Endothelial cell of umbilical vein (primary cell): ENCODE data around the gene HECA. TPM values are rescaled to one million over a fixed set of nuclear protein-coding genes. Genes with fewer than 3 reads are reported as not detected.

Source experiments
- BruUV-seq: library from RNA; stranded (reverse); fragments of 400-500 nt; replicated peaks from 2 replicates; lab custom pipeline; 2021; lab: Mats Ljungman, UMichigan
- CTCF ChIA-PET: fragments of 300-600, 350-600 bp; sonication (Branson Sonifier 250); formaldehyde crosslinking; loops from one replicate; lab custom pipeline; 2021; ENCODE audit warnings: antibody characterized with exemption, inconsistent platforms; lab: Charles Lee
- POLR2A ChIA-PET: fragments of 300-600, 350-600 bp; sonication (Branson Sonifier 250); formaldehyde crosslinking; loops from one replicate; lab custom pipeline; 2021; ENCODE audit warnings: antibody characterized with exemption, inconsistent platforms; lab: Charles Lee
- DNase-seq: peaks from one replicate; pipeline ENCODE4 v3.0.0-alpha.2; 2011; ENCODE audit warnings: low read depth, low spot score
- FAIRE-seq: peaks from 2 replicates; lab custom pipeline; 2011; peaks lifted over from hg19 to GRCh38; lab: Jason Lieb, UNC
- H2AFZ ChIP-seq: 2 replicates; pipeline ENCODE4 v1.6.0; 2012; ENCODE audit warnings: low read depth, low read length, control low read depth, inconsistent platforms
- H3K27ac ChIP-seq: 2 replicates; pipeline ENCODE4 v1.5.1; 2011; ENCODE audit warnings: low read depth, mild to moderate bottlenecking, control low read depth, low read length, moderate library complexity; ENCODE audit not compliant: insufficient read depth
- H3K27me3 ChIP-seq, 2 experiments: 2 replicates each; pipeline versions ENCODE4 v1.6.0 to v1.6.1; 2011; ENCODE audit warnings: low read length in 2 of 2, mixed read lengths in 1 of 2; ENCODE audit not compliant: control insufficient read depth in 2 of 2, insufficient read depth in 2 of 2
- H3K36me3 ChIP-seq, 2 experiments: 2 replicates in 1 of 2; 3 replicates in 1 of 2; pipeline ENCODE4 v1.5.1; 2011; ENCODE audit warnings: low read length in 2 of 2, mild to moderate bottlenecking in 1 of 2, moderate library complexity in 1 of 2; ENCODE audit not compliant: control insufficient read depth in 2 of 2, insufficient read depth in 2 of 2; ENCODE audit errors: extremely low read depth in 1 of 2
- H3K4me1 ChIP-seq: 3 replicates; pipeline ENCODE4 v1.5.1; 2011; ENCODE audit warnings: mild to moderate bottlenecking, low read length; ENCODE audit not compliant: control insufficient read depth, insufficient read depth; ENCODE audit errors: extremely low read depth
- H3K4me2 ChIP-seq: 2 replicates; pipeline ENCODE4 v1.6.1; 2011; ENCODE audit warnings: low read length, control low read depth, mixed read lengths; ENCODE audit not compliant: insufficient read depth
- H3K4me3 ChIP-seq, 3 experiments: fragments of 200-600 bp in 1 of 3; sonication (generic), shearing (Covaris generic) in 1 of 3; replicated peaks in 1 of 3; 2 replicates each; pipeline ENCODE4 v1.5.1; 2011 to 2016; ENCODE audit warnings: control low read depth in 3 of 3, low read length in 3 of 3, mild to moderate bottlenecking in 2 of 3, inconsistent platforms in 1 of 3, low read depth in 1 of 3, moderate library complexity in 1 of 3; ENCODE audit not compliant: insufficient read depth in 1 of 3
- H3K79me2 ChIP-seq: 2 replicates; pipeline ENCODE4 v1.6.0; 2012; ENCODE audit warnings: low read length, inconsistent platforms; ENCODE audit not compliant: control insufficient read depth, insufficient read depth
- H3K9ac ChIP-seq: replicated peaks from 2 replicates; pipeline ENCODE3; 2011; ENCODE audit warnings: low read length, control low read depth; ENCODE audit not compliant: insufficient read depth; ENCODE audit errors: extremely low read depth
- H3K9me1 ChIP-seq: replicated peaks from 3 replicates; pipeline ENCODE4 v1.6.0; 2011; ENCODE audit warnings: mild to moderate bottlenecking, low read length; ENCODE audit not compliant: control insufficient read depth, insufficient read depth; ENCODE audit errors: extremely low read depth
- H3K9me3 ChIP-seq: replicated peaks from 2 replicates; pipeline ENCODE4 v1.5.1; 2012; ENCODE audit warnings: low read length, inconsistent platforms; ENCODE audit not compliant: control insufficient read depth, insufficient read depth
- H4K20me1 ChIP-seq: replicated peaks from 2 replicates; pipeline ENCODE3; 2011; ENCODE audit warnings: mild to moderate bottlenecking, low read length; ENCODE audit not compliant: control insufficient read depth, insufficient read depth; ENCODE audit errors: extremely low read depth
- CTCF ChIP-seq, 2 donors: IDR thresholded peaks; 1 replicate in 1 of 2; 2 replicates in 1 of 2; pipeline ENCODE4 v1.5.1; 2011; ENCODE audit warnings: low read length in 2 of 2, mild to moderate bottlenecking in 2 of 2, moderate library complexity in 2 of 2, control low read depth in 1 of 2, inconsistent platforms in 1 of 2, low read depth in 1 of 2; ENCODE audit not compliant: insufficient read depth in 1 of 2; ENCODE audit errors: extremely low read depth in 1 of 2
- EZH2 ChIP-seq: IDR thresholded peaks from 2 replicates; pipeline ENCODE4 v1.6.1; 2012; ENCODE audit warnings: borderline replicate concordance, low read depth, mild to moderate bottlenecking, moderate library complexity, low read length, inconsistent platforms; ENCODE audit not compliant: severe bottlenecking
- FOS ChIP-seq: IDR thresholded peaks from 2 replicates; pipeline ENCODE4 v1.6.1; 2011; ENCODE audit warnings: mild to moderate bottlenecking, low read length, moderate library complexity, borderline replicate concordance; ENCODE audit not compliant: insufficient read depth
- GATA2 ChIP-seq: IDR thresholded peaks from 2 replicates; pipeline ENCODE4 v1.7.0; 2011; ENCODE audit warnings: low read depth, mild to moderate bottlenecking, moderate library complexity, mixed read lengths, low read length; ENCODE audit not compliant: insufficient read length, insufficient read depth
- JUN ChIP-seq: IDR thresholded peaks from 2 replicates; pipeline ENCODE4 v1.6.1; 2011; ENCODE audit warnings: borderline replicate concordance, low read depth; ENCODE audit not compliant: insufficient read length, insufficient read depth
- MAX ChIP-seq: IDR thresholded peaks from 2 replicates; pipeline ENCODE4 v1.6.1; 2011; ENCODE audit not compliant: insufficient read depth, insufficient read length
- MYC ChIP-seq: IDR thresholded peaks from one replicate; pipeline ENCODE4 v1.6.1; 2011; ENCODE audit warnings: mild to moderate bottlenecking, low read depth, low read length
- POLR2A ChIP-seq: IDR thresholded peaks from 2 replicates; pipeline ENCODE4 v1.6.1; 2012; ENCODE audit warnings: low read depth, mild to moderate bottlenecking, control low read depth, low read length
- POLR2AphosphoS5 ChIP-seq: IDR thresholded peaks from 2 replicates; pipeline ENCODE4 v1.6.1; 2012; ENCODE audit warnings: low read depth, mild to moderate bottlenecking, control low read depth, low read length, moderate library complexity; ENCODE audit not compliant: insufficient read depth
- dilution Hi-C: fragments of 300-500 bp; cut with MboI; formaldehyde crosslinking; loops from one replicate; pipeline ENCODE4 v1.15.0; 2019; ENCODE audit warnings: low sequenced_read_pairs; ENCODE audit not compliant: extremely low pct_ligation_motif_present
- intact Hi-C: fragments of 100-400 bp; cut with micrococcal nuclease; formaldehyde crosslinking; loops from one replicate; pipeline ENCODE4 v1.10.0; 2022
- polyA plus RNA-seq, 4 experiments: library from polyadenylated mRNA; depleted of rRNA in 3 of 4; stranded (reverse) in 3 of 4; unstranded in 1 of 4; fragments of >200 nt; gene quantifications; 2 replicates each; pipeline versions ENCODE4 v1.2.1 to v1.2.3, GENCODE V29; 2011 to 2012; ENCODE audit warnings: missing spikeins in 1 of 4
- total RNA-seq: library from RNA; stranded (reverse); gene quantifications from 2 replicates; pipeline ENCODE4 v1.2.3, GENCODE V29; 2021

The HECA gene
- total and polyA plus RNA-seq, 2 donors (not counting 3 experiments of a cell fraction or from before 2014, with no cell fraction given) = 5.8 to 16.7 TPM

DNA sequence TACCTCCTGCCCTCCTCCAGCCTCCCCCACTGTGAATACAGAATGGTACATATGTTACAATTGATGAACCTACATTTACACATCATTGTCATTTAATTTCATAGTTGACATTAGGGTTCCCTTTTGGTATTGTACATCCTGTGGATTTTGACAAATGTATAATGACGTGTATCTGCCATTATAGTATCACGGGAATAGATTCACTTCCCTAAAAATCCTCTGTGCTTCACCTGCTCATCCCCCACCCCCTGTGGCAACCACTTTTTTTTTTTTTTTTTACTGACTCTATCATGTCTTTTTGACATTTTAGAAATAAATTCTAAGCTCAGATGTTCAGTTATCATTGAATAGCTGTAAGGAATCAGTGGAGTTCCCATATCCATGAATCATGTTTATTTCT, 30.4 kb downstream of the HECA start:
- Histone ChIP-seq H3K27ac (no peak overlapping the region), H3K4me1 (no peaks in the 10 kb centered on the region), H4K20me1 (no peaks in the 10 kb centered on the region), H3K79me2 (peaks cover 3% of the 10 kb centered on the region), H2AFZ (no peak overlapping the region), H3K4me2 (no peak overlapping the region), H3K9ac (no peak overlapping the region), H3K36me3 (peaks cover 0 to 5% of the 10 kb centered on the region in 2 experiments), H3K4me3 (no peak overlapping the region), H3K9me1 (no peaks in the 10 kb centered on the region), H3K9me3 (no peaks in the 10 kb centered on the region), H3K27me3 (no peaks in the 10 kb centered on the region)
- ChIA-PET POLR2A (no interaction called here), CTCF (interaction anchor here (1.3 kb wide), 2 partner anchors 10 to 11 kb away, joined by 3 to 4 read pairs; no protein-coding TSS in a partner anchor)
- no peak for DNase-seq
- intact Hi-C loops = no loop called here
- dilution Hi-C loops = no loop called here
- no peak for FAIRE-seq
- TF ChIP-seq POLR2AphosphoS5 (no peak), POLR2A (no peak), MAX (no peak), CTCF (IDR thresholded peaks at IDR 0.05; ENCODE audit: extremely low read depth in 1 of 2, insufficient read depth in 1 of 2, low read depth in 1 of 2, low read length in 2 of 2) (no peak), EZH2 (no peak), MYC (no peak), GATA2 (no peak), JUN (no peak), FOS (no peak)
- no TSS peak for BruUV-seq
